GM23248 (cell line): ENCODE measurements around the gene PNMT.

Experiments
- EZH2 ChIP-seq: fragments of 200-600 bp; sonication (generic); IDR thresholded peaks from 2 replicates; pipeline ENCODE4 v1.6.1; 2018; ENCODE audit warnings: antibody characterized with exemption, mild to moderate bottlenecking; ENCODE audit not compliant: insufficient read depth, poor library complexity, severe bottlenecking
- EZH2phosphoT487 ChIP-seq: fragments of 200-600 bp; sonication (generic); IDR thresholded peaks from 2 replicates; pipeline ENCODE4 v1.6.1; 2018; ENCODE audit warnings: antibody characterized with exemption, moderate library complexity, mild to moderate bottlenecking, low read depth; ENCODE audit not compliant: insufficient read depth

DNA sequence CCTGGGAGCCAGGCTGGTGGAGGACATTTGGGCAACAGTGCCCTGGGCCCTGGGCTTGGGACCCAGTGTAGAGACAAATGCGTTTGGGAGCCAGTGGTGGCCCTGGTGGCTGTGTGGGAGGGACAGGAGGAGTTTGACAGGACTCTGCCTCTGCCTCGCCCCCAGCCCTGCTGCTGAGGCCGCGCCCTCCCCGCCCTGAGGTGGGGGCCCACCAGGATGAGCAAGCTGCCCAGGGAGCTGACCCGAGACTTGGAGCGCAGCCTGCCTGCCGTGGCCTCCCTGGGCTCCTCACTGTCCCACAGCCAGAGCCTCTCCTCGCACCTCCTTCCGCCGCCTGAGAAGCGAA lies 15.0 kb upstream of the PNMT start:
- no peak for TF ChIP-seq EZH2
- TF ChIP-seq EZH2phosphoT487 = no peak
